ENCODE data around the gene IFNGR2.

The IFNGR2 gene

DNA sequence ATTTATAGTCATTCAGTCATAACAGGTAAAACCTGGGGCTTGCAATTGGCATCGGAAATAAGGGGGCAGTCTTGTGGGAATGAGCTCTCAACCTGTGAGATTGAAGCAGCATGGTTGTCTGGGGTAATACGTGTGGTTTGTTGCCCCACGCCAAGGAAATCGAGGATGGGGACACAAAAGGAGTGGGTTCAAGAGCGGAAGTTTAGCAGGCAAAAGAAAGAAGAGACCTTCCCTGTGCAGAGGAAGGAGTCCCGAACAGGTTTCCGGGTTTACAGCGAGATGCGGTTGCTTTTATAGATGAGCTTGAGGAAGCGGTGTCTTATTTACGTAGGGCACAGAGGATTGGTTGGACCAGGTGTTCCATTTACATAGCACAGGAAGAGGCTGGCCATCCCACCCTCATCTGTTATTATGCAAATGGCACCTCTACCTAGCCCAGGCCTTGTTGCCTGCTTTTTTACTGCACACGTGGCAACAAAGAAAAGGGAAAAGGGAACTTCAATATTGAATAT lies 41.1 kb upstream of the IFNGR2 start:
- TF ChIP-seq, protein P1, sequence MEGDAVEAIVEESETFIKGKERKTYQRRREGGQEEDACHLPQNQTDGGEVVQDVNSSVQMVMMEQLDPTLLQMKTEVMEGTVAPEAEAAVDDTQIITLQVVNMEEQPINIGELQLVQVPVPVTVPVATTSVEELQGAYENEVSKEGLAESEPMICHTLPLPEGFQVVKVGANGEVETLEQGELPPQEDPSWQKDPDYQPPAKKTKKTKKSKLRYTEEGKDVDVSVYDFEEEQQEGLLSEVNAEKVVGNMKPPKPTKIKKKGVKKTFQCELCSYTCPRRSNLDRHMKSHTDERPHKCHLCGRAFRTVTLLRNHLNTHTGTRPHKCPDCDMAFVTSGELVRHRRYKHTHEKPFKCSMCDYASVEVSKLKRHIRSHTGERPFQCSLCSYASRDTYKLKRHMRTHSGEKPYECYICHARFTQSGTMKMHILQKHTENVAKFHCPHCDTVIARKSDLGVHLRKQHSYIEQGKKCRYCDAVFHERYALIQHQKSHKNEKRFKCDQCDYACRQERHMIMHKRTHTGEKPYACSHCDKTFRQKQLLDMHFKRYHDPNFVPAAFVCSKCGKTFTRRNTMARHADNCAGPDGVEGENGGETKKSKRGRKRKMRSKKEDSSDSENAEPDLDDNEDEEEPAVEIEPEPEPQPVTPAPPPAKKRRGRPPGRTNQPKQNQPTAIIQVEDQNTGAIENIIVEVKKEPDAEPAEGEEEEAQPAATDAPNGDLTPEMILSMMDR (IDR thresholded peaks at IDR 0.05) = no peak

DNA sequence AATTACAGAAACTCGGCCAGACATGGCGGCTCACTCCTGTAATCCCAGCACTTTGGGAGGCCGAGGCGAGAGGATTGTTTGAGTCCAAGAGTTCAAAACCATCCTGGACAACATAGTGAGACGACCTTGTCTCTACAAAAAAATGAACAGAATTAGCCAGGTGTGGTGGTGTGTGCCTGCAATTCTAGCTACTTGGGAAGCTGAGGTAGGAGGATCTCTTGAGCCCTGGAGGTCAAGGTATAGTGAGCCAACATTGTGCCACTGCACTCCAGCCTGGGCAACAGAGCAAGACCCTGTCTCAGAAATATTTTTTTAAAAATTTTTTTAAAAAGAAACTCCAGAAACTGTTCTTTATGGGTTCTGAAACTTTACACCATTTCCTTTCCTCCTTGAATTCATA lies 38.4 kb upstream of the IFNGR2 start:
- TF ChIP-seq, protein P1 (IDR thresholded peaks at IDR 0.05) = no peak

DNA sequence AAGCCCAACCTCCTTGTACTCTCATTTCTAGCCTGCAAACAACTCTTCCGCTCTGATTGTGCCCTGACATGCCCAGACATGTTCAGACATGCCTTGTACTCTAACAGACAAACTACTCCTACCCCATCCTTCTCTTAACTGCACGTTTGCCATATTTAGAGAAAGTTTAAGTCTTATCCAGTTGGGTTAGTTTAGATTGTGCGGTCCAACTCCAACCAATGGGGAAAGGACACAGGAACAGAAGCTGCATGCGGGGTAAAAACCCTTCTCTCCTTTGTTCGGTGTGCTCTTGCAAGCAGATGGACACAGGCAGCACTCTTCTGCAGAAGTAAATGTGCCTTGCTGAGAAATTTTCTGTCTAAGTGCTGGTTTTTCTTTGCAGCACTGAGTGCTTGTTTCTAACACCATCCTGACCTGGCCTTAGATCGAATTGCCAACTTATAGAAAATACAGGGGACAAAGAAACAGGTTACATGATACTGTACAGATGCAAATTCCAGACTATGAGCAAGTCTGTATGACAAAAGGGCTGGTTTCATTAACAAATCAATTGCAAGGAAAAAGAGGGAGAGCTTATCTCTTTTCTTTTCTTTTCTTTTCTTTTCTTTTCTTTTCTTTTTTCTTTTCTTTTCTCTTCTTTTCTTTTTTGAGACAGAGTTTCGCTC lies 35.8 kb upstream of the IFNGR2 start:
- TF ChIP-seq, protein P1 (IDR thresholded peaks at IDR 0.05) = no peak

DNA sequence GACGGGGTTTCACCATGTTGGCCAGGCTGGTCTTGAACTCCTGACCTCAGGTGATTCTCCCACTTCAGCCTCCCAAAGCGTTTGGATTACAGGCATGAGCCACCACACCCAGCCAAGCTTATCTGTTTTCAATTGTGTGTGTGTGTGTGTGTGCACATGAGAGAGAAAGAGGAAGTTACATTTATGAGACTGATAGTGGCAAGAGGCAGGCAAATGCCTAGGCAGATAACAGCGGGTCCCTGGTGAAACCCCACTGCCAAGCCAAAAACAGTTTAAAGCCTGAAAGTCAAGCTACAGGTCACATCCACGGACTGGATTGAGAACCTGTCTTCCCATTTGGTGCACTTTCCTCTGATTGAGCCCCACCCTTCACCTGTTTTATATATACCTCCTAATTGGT lies 35.1 kb upstream of the IFNGR2 start:
- TF ChIP-seq, protein P1 (IDR thresholded peaks at IDR 0.05) = no peak

DNA sequence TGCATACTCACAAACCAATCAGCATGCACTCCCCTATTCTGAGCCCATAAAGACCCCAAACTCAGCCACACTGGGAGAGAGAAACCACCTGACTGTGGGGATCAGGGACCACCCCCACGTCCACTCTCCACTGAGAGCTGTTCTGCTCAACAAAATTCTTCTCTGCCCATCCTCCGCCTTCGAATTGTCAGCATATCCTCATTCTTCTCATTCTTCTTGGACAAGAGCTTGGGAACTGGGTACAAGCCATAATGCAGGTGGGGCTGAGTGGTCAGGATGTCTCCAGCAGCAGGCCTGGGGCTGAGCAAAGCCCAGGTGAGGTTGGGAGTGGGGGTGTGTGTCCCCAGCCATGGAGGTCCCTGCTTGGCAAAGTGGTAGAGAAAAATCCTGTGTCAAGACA lies 34.6 kb upstream of the IFNGR2 start:
- TF ChIP-seq, protein P1 (IDR thresholded peaks at IDR 0.05) = no peak

DNA sequence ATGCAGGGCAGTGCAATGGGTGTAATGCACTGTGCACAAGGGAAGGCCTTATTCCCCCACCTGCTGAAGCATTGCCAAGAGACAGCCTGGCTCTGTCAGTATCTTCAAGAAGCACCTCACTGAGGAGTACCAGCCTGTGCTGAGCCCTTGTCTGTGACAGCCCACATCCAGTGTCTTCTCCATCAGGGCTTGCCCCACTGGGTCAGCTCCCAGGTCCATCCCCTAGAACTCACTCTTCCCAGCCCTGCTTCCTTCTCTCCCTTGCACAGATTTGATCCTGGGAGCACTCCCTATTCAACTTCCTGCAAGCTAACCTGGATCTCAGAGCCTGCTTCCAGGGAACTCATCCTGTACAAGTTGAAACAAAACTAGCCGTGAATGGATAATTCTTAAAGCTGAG lies 33.6 kb upstream of the IFNGR2 start:
- TF ChIP-seq, protein P1 (IDR thresholded peaks at IDR 0.05) = no peak

DNA sequence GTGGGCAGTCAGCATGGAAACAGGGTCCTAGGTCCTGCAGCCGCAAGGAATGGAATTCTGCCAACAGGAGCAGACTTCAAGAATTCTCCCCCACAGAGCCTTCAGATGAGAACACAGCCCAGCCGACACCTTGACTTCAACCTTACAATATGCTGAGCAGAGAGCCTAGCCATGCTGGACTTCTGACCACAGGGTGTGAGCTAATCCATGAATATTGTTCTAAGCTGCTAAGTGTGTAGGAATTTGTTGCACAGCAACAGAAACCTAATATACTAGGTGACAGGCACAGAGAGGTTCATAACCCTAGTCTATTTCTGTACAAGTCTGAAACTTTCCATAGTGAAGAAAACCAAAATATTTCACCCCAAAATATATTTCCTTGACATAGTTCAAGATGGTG lies 32.9 kb upstream of the IFNGR2 start:
- TF ChIP-seq, protein P1 (IDR thresholded peaks at IDR 0.05) = no peak

DNA sequence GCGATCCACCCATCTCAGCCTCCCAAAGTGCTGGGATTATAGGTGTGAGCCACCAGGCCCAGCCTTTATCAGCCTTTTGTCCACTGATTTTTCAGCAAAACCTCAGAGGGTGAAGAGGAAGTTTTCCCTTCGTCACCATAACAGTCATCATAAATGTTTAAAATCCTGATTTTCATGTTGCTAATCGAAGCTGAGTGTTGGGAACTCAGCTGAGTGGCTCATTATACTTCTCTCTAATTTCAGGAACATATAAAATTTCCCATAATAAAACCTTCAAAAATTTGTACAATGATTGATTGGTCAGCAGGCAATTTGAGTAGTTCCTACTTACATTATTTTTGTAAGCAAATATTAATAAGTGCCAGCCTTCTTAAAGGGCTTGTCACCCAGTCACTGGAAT lies 31.8 kb upstream of the IFNGR2 start:
- TF ChIP-seq, protein P1 (IDR thresholded peaks at IDR 0.05) = no peak

Data from LNCAP (cell line).